Psoas muscle (tissue), 8 donors: ENCODE results near the gene POU2AF2. TPM values are rescaled to one million over a fixed set of nuclear protein-coding genes. Genes with fewer than 3 reads are reported as not detected.

ENCODE experiments used
- ATAC-seq, 4 donors: fragments of 200-7000 bp; cut with Tn5 transposase; one replicate each; pipeline ENCODE4 v1.9.1; 2020; ENCODE audit warnings: moderate library complexity in 3 of 4, mild to moderate bottlenecking in 2 of 4
- DNase-seq, 2 donors: peaks; one replicate each; pipeline ENCODE4 v3.0.0-alpha.2; 2020
- H3K27ac ChIP-seq: fragments of 200-600 bp; one replicate; pipeline ENCODE4 v1.8.0; 2022
- H3K27me3 ChIP-seq, 3 donors: fragments of 200-600 bp in 1 of 3; one replicate each; pipeline versions ENCODE4 v1.6.1 to v1.8.0; 2013 to 2022; ENCODE audit warnings: low read length in 2 of 3, mild to moderate bottlenecking in 2 of 3, moderate library complexity in 1 of 3; ENCODE audit not compliant: insufficient read depth in 3 of 3
- H3K36me3 ChIP-seq, 2 donors: fragments of 200-600 bp in 1 of 2; one replicate each; pipeline versions ENCODE4 v1.6.1 to v1.8.0; 2013 to 2022; ENCODE audit warnings: low read depth in 1 of 2, mild to moderate bottlenecking in 1 of 2, moderate library complexity in 1 of 2; ENCODE audit not compliant: insufficient read depth in 1 of 2
- H3K4me1 ChIP-seq: fragments of 200-600 bp; one replicate; pipeline ENCODE4 v1.8.0; 2022
- H3K4me3 ChIP-seq: fragments of 200-600 bp; one replicate; pipeline ENCODE4 v1.8.0; 2022; ENCODE audit warnings: mild to moderate bottlenecking
- H3K9me3 ChIP-seq: fragments of 200-600 bp; one replicate; pipeline ENCODE4 v1.8.0; 2022
- WGBS, 3 donors: extraction: QIAGEN DNeasy Blood & Tissue Kit; methylation state at CpG; one replicate each; pipeline versions ENCODE4 v1.1.6 to v1.1.7; 2013; 5-methylcytosine and 5-hydroxymethylcytosine counted together
- intact Hi-C, 2 donors: fragments of 100-400 bp; cut with DNase I; formaldehyde crosslinking; loops; one replicate each; pipeline versions ENCODE4 v1.11.0 to v1.14.2; 2022
- polyA plus RNA-seq, 3 donors: library from polyadenylated mRNA; stranded (reverse); fragments of 200-250 nt; gene quantifications; one replicate each; pipeline ENCODE4 v1.2.3, GENCODE V29; 2013
- total RNA-seq, 4 donors: library from RNA; stranded (reverse); fragmentation: NEBNext Ultra II Directional in 2 of 4; extraction: Animal tissue kit (Norgen Biotek cat#: 25700) in 2 of 4; gene quantifications; one replicate each; pipeline versions ENCODE4 v1.2.1 to v1.2.4, GENCODE V29; 2021 to 2023
- TF ChIP-seq, protein P1 (sequence below): fragments of 200-600 bp; IDR thresholded peaks from one replicate; pipeline ENCODE4 v1.8.0; 2022; ENCODE audit warnings: antibody characterized with exemption
- donor health status: healthy with polysubstance abuse.
- donor health status: DM: no; HTN: no; CAD: no; lungs with moderate emphysema.
- donor health status: Bipolar disorder and iron deficiency.
- donor health status: healthy.
- donor health status: DM: yes; HTN: yes; CAD: no.
- donor health status: DM: no; HTN: no; CAD: no.
- donor health status: DM: no; HTN: no; CAD: no.
- donor health status: DM: yes; HTN: yes; CAD: no.

Gene POU2AF2
- total and polyA plus RNA-seq, 7 donors, result 0.30 to 3.0 (median 0.98) TPM

DNA sequence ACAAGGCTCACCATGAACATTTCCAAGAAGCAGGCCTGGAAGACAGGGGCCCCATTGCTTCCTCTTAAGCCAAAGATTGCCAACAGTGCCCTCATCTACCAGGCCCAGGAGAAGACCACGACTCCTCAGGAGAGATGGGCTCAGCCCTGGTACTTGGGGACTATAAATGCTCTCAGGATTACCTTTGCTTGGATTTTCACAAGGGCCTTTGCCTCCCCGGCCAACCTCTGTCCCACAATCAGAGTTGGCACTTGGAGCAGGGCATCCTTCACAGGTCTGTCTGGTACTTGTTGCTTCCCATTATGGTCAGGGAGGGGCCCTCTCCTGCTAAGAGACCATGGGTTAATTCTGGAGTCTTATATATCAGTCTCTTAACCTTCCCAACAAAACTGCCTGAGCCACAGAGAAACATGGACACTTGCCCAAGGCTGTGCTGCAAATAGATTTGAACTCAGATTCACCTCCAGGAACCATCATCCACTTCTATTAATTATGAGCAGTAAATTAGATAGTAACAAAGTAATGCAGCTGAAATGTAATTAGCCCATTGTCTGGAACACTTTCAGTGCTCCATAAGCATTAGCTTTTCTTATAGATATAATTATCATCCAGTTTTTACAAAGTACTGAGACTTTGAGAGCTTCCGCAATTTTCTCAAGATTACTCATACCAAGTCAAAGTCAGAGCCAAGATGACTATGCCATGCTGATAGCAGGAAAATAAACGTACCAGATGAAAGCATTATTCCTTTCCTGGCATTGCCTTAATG lies 86.4 kb downstream of the POU2AF2 start:
- ATAC-seq, result no peak
- 58 to 83% (median 78%) methylated on average over 4 of the region's 4 CpGs for WGBS, 3 donors
- H3K4me3 ChIP-seq, result no peak overlapping the region
- no peaks in the 10 kb centered on the region for H3K27me3 ChIP-seq
- DNase-seq, result no peak
- TF ChIP-seq, protein P1, sequence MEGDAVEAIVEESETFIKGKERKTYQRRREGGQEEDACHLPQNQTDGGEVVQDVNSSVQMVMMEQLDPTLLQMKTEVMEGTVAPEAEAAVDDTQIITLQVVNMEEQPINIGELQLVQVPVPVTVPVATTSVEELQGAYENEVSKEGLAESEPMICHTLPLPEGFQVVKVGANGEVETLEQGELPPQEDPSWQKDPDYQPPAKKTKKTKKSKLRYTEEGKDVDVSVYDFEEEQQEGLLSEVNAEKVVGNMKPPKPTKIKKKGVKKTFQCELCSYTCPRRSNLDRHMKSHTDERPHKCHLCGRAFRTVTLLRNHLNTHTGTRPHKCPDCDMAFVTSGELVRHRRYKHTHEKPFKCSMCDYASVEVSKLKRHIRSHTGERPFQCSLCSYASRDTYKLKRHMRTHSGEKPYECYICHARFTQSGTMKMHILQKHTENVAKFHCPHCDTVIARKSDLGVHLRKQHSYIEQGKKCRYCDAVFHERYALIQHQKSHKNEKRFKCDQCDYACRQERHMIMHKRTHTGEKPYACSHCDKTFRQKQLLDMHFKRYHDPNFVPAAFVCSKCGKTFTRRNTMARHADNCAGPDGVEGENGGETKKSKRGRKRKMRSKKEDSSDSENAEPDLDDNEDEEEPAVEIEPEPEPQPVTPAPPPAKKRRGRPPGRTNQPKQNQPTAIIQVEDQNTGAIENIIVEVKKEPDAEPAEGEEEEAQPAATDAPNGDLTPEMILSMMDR, result no peak
- no peaks in the 10 kb centered on the region for H3K36me3 ChIP-seq
- intact Hi-C loops, result loop anchor here in 1 of 2 donors (10.0 kb wide), 1 partner anchor 47 kb away; no protein-coding TSS in a partner anchor
- no peaks in the 10 kb centered on the region for H3K9me3 ChIP-seq
- no peak overlapping the region for H3K27ac ChIP-seq
- H3K4me1 ChIP-seq, result peaks cover 26% of the 10 kb centered on the region

- Histone ChIP-seq H3K27ac (no peak overlapping the region), H3K36me3 (no peaks in the 10 kb centered on the region), H3K4me1 (peaks cover 8% of the 10 kb centered on the region), H3K9me3 (peaks cover 5% of the 10 kb centered on the region), H3K27me3 (no peaks in the 10 kb centered on the region), H3K4me3 (no peak overlapping the region)
- TF ChIP-seq, protein P1, result no peak
- DNase-seq (no peak), ATAC-seq (no peak)
- 66 to 82% (median 72%) methylated on average over 9 of the region's 9 CpGs for WGBS, 3 donors
- intact Hi-C loops, result loop anchor here in 1 of 2 donors (10.0 kb wide), 1 partner anchor 50 kb away; no protein-coding TSS in a partner anchor
Observed at GRCh38 chr11:111334532-111335502, 89.3 kb downstream of the POU2AF2 start.

GRCh38 chr11:111335549-111335948 lies 90.0 kb downstream of the POU2AF2 start:
- H3K36me3 ChIP-seq, result no peaks in the 10 kb centered on the region
- WGBS, 3 donors, result 69 to 80% (median 77%) methylated on average over 6 of the region's 6 CpGs
- peaks cover 5% of the 10 kb centered on the region for H3K9me3 ChIP-seq
- no peak overlapping the region for H3K27ac ChIP-seq
- intact Hi-C loops, result loop anchor here in 1 of 2 donors (10.0 kb wide), 1 partner anchor 51 kb away; no protein-coding TSS in a partner anchor
- TF ChIP-seq, protein P1, result no peak
- no peak overlapping the region for H3K4me3 ChIP-seq
- no peaks in the 10 kb centered on the region for H3K27me3 ChIP-seq
- no peak for ATAC-seq
- no peak for DNase-seq
- peaks cover 2% of the 10 kb centered on the region for H3K4me1 ChIP-seq

Other genes with a start within 250 kb of the POU2AF2 start
- gene POU2AF3, start 52.8 kb downstream of the POU2AF2 start, total RNA-seq, result under 1 TPM in 3 of 4 donors, not detected in 1; 0.22 to 0.69 (median 0.63) TPM
- gene POU2AF3, start 52.8 kb downstream of the POU2AF2 start, polyA plus RNA-seq, result under 1 TPM; 0.21 to 0.65 (median 0.37) TPM
- gene POU2AF1, start 133.6 kb downstream of the POU2AF2 start, total RNA-seq, result under 1 TPM in 2 of 4 donors, not detected in 2; 0.21 to 0.25 TPM
- gene POU2AF1, start 133.6 kb downstream of the POU2AF2 start, polyA plus RNA-seq, result under 1 TPM in 2 of 3 donors, not detected in 1; 0.01 to 0.05 TPM